ENCODE results near the gene DNAI1. TPM values are rescaled to one million over a fixed set of nuclear protein-coding genes. Genes with fewer than 3 reads are reported as not detected.

The DNAI1 gene
- total and polyA plus RNA-seq, 2 of the 13 experiments (the other 11 are each of a cell fraction or from before 2014, with no cell fraction given), result not detected

DNA sequence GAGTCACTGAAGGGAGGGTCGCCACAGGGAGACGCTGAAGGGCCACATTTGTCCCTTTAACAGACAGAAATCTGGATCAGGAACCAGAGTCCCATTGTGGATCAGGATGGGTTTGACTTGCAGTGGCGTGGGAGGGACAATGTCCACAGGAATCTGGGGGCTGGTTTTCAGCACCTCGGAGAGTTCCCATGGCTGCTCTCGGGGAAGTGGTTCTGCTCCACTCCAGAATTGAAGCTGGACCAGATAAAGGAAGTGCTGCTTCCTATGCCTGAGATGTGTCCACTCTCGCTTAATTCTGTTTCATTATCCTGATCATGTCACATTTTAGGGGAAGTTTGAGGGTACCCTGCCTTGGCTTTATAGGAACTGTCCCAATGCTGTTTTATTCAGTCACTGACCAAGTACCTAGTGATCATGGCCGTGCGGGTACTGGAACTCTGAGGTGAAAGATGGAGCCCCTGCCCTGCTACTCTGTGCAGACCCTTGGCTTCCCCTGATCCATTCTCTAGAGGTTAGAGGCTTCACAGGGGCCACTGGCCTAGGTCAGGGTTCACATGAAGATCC lies 35.4 kb downstream of the DNAI1 start (continued):
- TF ChIP-seq, protein P1, sequence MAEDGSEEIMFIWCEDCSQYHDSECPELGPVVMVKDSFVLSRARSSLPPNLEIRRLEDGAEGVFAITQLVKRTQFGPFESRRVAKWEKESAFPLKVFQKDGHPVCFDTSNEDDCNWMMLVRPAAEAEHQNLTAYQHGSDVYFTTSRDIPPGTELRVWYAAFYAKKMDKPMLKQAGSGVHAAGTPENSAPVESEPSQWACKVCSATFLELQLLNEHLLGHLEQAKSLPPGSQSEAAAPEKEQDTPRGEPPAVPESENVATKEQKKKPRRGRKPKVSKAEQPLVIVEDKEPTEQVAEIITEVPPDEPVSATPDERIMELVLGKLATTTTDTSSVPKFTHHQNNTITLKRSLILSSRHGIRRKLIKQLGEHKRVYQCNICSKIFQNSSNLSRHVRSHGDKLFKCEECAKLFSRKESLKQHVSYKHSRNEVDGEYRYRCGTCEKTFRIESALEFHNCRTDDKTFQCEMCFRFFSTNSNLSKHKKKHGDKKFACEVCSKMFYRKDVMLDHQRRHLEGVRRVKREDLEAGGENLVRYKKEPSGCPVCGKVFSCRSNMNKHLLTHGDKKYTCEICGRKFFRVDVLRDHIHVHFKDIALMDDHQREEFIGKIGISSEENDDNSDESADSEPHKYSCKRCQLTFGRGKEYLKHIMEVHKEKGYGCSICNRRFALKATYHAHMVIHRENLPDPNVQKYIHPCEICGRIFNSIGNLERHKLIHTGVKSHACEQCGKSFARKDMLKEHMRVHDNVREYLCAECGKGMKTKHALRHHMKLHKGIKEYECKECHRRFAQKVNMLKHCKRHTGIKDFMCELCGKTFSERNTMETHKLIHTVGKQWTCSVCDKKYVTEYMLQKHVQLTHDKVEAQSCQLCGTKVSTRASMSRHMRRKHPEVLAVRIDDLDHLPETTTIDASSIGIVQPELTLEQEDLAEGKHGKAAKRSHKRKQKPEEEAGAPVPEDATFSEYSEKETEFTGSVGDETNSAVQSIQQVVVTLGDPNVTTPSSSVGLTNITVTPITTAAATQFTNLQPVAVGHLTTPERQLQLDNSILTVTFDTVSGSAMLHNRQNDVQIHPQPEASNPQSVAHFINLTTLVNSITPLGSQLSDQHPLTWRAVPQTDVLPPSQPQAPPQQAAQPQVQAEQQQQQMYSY (CRISPR knock-in tag; IDR thresholded peaks at IDR 0.05), result no peak
- TF ChIP-seq, protein P2, sequence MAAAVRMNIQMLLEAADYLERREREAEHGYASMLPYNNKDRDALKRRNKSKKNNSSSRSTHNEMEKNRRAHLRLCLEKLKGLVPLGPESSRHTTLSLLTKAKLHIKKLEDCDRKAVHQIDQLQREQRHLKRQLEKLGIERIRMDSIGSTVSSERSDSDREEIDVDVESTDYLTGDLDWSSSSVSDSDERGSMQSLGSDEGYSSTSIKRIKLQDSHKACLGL (CRISPR knock-in tag; IDR thresholded peaks at IDR 0.05), result no peak
- TF ChIP-seq ZNF224 (CRISPR knock-in tag; IDR thresholded peaks at IDR 0.05) (no peak), PHF21A (CRISPR knock-in tag; IDR thresholded peaks at IDR 0.05) (no peak), ZNF124 (CRISPR knock-in tag; IDR thresholded peaks at IDR 0.05) (no peak), HMG20A (CRISPR knock-in tag; IDR thresholded peaks at IDR 0.05; ENCODE audit: borderline replicate concordance) (0 out of 2 replicates have a peak, but pooled peaks have one; percentile 32), SOX13 (IDR thresholded peaks at IDR 0.05) (no peak), SOX13 (CRISPR knock-in tag; conservative IDR thresholded peaks at IDR 0.05 in 1 of 2, IDR thresholded peaks at IDR 0.05 in 1 of 2) (no peak), ZFP36 (IDR thresholded peaks at IDR 0.05; ENCODE audit: borderline replicate concordance, low read depth, low read length, partially characterized antibody) (no peak), MEIS1 (CRISPR knock-in tag; IDR thresholded peaks at IDR 0.05; ENCODE audit: borderline replicate concordance) (no peak)
- TF ChIP-seq, protein P3, sequence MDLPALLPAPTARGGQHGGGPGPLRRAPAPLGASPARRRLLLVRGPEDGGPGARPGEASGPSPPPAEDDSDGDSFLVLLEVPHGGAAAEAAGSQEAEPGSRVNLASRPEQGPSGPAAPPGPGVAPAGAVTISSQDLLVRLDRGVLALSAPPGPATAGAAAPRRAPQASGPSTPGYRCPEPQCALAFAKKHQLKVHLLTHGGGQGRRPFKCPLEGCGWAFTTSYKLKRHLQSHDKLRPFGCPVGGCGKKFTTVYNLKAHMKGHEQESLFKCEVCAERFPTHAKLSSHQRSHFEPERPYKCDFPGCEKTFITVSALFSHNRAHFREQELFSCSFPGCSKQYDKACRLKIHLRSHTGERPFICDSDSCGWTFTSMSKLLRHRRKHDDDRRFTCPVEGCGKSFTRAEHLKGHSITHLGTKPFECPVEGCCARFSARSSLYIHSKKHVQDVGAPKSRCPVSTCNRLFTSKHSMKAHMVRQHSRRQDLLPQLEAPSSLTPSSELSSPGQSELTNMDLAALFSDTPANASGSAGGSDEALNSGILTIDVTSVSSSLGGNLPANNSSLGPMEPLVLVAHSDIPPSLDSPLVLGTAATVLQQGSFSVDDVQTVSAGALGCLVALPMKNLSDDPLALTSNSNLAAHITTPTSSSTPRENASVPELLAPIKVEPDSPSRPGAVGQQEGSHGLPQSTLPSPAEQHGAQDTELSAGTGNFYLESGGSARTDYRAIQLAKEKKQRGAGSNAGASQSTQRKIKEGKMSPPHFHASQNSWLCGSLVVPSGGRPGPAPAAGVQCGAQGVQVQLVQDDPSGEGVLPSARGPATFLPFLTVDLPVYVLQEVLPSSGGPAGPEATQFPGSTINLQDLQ (CRISPR knock-in tag; IDR thresholded peaks at IDR 0.05), result no peak
- TF ChIP-seq, protein P4, sequence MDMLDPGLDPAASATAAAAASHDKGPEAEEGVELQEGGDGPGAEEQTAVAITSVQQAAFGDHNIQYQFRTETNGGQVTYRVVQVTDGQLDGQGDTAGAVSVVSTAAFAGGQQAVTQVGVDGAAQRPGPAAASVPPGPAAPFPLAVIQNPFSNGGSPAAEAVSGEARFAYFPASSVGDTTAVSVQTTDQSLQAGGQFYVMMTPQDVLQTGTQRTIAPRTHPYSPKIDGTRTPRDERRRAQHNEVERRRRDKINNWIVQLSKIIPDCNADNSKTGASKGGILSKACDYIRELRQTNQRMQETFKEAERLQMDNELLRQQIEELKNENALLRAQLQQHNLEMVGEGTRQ (IDR thresholded peaks at IDR 0.05; ENCODE audit: low read depth, low read length), result no peak
- TF ChIP-seq, protein P4 (CRISPR knock-in tag; IDR thresholded peaks at IDR 0.05; ENCODE audit: borderline replicate concordance), result no peak
- TF ChIP-seq, protein P5, sequence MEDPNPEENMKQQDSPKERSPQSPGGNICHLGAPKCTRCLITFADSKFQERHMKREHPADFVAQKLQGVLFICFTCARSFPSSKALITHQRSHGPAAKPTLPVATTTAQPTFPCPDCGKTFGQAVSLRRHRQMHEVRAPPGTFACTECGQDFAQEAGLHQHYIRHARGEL (CRISPR knock-in tag; IDR thresholded peaks at IDR 0.05), result no peak
- TF ChIP-seq, protein P6, sequence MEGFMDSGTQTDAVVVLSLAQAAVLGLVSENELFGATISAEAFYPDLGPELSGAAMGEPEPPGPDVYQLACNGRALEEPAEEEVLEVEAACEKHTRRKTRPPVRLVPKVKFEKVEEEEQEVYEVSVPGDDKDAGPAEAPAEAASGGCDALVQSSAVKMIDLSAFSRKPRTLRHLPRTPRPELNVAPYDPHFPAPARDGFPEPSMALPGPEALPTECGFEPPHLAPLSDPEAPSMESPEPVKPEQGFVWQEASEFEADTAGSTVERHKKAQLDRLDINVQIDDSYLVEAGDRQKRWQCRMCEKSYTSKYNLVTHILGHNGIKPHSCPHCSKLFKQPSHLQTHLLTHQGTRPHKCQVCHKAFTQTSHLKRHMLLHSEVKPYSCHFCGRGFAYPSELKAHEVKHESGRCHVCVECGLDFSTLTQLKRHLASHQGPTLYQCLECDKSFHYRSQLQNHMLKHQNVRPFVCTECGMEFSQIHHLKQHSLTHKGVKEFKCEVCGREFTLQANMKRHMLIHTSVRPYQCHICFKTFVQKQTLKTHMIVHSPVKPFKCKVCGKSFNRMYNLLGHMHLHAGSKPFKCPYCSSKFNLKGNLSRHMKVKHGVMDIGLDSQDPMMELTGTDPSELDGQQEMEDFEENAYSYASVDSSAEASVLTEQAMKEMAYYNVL (CRISPR knock-in tag; IDR thresholded peaks at IDR 0.05; ENCODE audit: borderline replicate concordance), result no peak
- TF ChIP-seq, protein P7, sequence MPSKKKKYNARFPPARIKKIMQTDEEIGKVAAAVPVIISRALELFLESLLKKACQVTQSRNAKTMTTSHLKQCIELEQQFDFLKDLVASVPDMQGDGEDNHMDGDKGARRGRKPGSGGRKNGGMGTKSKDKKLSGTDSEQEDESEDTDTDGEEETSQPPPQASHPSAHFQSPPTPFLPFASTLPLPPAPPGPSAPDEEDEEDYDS (CRISPR knock-in tag; IDR thresholded peaks at IDR 0.05), result no peak

All from HepG2 (cell line).